Liver (tissue), 9 donors: Measurements from ENCODE around the gene DOCK1. TPM values are rescaled to one million over a fixed set of nuclear protein-coding genes. Genes with fewer than 3 reads are reported as not detected.

Experiments
- DNase-seq: peaks from one replicate; pipeline ENCODE4 v3.0.0-alpha.2; 2017; ENCODE audit warnings: low spot score
- H3K27ac ChIP-seq, 2 donors: one replicate each; pipeline ENCODE4 v1.7.0; 2013; ENCODE audit warnings: inconsistent platforms in 2 of 2, low read length in 2 of 2, control low read depth in 1 of 2, low read depth in 1 of 2, mild to moderate bottlenecking in 1 of 2
- H3K27me3 ChIP-seq, 4 donors: one replicate each; pipeline versions ENCODE4 v1.6.1 to v1.7.0; 2013; ENCODE audit warnings: low read length in 3 of 4, inconsistent platforms in 1 of 4, mild to moderate bottlenecking in 1 of 4, moderate library complexity in 1 of 4; ENCODE audit not compliant: control insufficient read depth in 4 of 4, insufficient read depth in 4 of 4
- H3K36me3 ChIP-seq, 4 donors: one replicate each; pipeline versions ENCODE4 v1.6.1 to v1.7.0; 2013; ENCODE audit warnings: low read length in 3 of 4, mild to moderate bottlenecking in 3 of 4, low read depth in 1 of 4, moderate library complexity in 1 of 4; ENCODE audit not compliant: control insufficient read depth in 4 of 4, insufficient read depth in 3 of 4
- H3K4me1 ChIP-seq, 4 donors: one replicate each; pipeline versions ENCODE4 v1.6.1 to v1.7.0; 2013; ENCODE audit warnings: low read length in 3 of 4, mild to moderate bottlenecking in 3 of 4, moderate library complexity in 1 of 4; ENCODE audit not compliant: control insufficient read depth in 4 of 4, insufficient read depth in 4 of 4
- H3K4me3 ChIP-seq, 3 donors: one replicate each; pipeline versions ENCODE4 v1.6.1 to v1.7.0; 2013; ENCODE audit warnings: low read length in 3 of 3, control low read depth in 1 of 3, low read depth in 1 of 3, mild to moderate bottlenecking in 1 of 3
- H3K9ac ChIP-seq, 2 donors: one replicate each; pipeline ENCODE4 v1.7.0; 2013; ENCODE audit warnings: low read length in 2 of 2, mild to moderate bottlenecking in 2 of 2, moderate library complexity in 2 of 2, control low read depth in 1 of 2, low read depth in 1 of 2
- H3K9me3 ChIP-seq, 4 donors: one replicate each; pipeline versions ENCODE4 v1.6.1 to v1.7.0; 2013; ENCODE audit warnings: low read length in 3 of 4; ENCODE audit not compliant: control insufficient read depth in 4 of 4
- EGR1 ChIP-seq, 2 donors: IDR thresholded peaks; 2 replicates each; pipeline ENCODE4 v1.6.1; 2016 to 2018; ENCODE audit warnings: antibody characterized with exemption in 2 of 2, low read depth in 2 of 2
- FOXA1 ChIP-seq: IDR thresholded peaks from 2 replicates; pipeline ENCODE4 v1.6.1; 2016; ENCODE audit warnings: antibody characterized with exemption
- FOXA2 ChIP-seq: IDR thresholded peaks from 2 replicates; pipeline ENCODE4 v1.6.1; 2016; ENCODE audit warnings: antibody characterized with exemption
- GABPA ChIP-seq, 2 donors: IDR thresholded peaks in 1 of 2; conservative IDR thresholded peaks in 1 of 2; 2 replicates each; pipeline ENCODE4 v1.6.1; 2016; ENCODE audit warnings: antibody characterized with exemption in 2 of 2, mild to moderate bottlenecking in 1 of 2, moderate library complexity in 1 of 2
- JUND ChIP-seq, 2 donors: IDR thresholded peaks; 2 replicates each; pipeline ENCODE4 v1.6.1; 2016; ENCODE audit warnings: antibody characterized with exemption in 2 of 2
- NR2F2 ChIP-seq: IDR thresholded peaks from 2 replicates; pipeline ENCODE4 v1.6.1; 2016; ENCODE audit warnings: antibody characterized with exemption
- RAD21 ChIP-seq, 2 donors: IDR thresholded peaks; 2 replicates each; pipeline ENCODE4 v1.6.1; 2016; ENCODE audit warnings: antibody characterized with exemption in 2 of 2, mild to moderate bottlenecking in 2 of 2
- RXRA ChIP-seq, 2 donors: IDR thresholded peaks; 2 replicates each; pipeline ENCODE4 v1.6.1; 2017 to 2018; ENCODE audit warnings: antibody characterized with exemption in 2 of 2, mild to moderate bottlenecking in 1 of 2
- SP1 ChIP-seq: IDR thresholded peaks from 2 replicates; pipeline ENCODE4 v1.6.1; 2018; ENCODE audit warnings: antibody characterized with exemption, mild to moderate bottlenecking
- TAF1 ChIP-seq: conservative IDR thresholded peaks from 2 replicates; pipeline ENCODE4 v1.6.1; 2016; ENCODE audit warnings: antibody characterized with exemption, mild to moderate bottlenecking
- WGBS: extraction: QIAGEN DNeasy Blood & Tissue Kit; methylation state at CpG from one replicate; pipeline ENCODE4 v1.1.7; 2013; 5-methylcytosine and 5-hydroxymethylcytosine counted together
- polyA plus RNA-seq, 2 donors: library from polyadenylated mRNA; stranded (reverse) in 1 of 2; unstranded in 1 of 2; fragments of 200-250 nt in 1 of 2; fragments of >200 nt in 1 of 2; fragmentation: Nextera tagmentation in 1 of 2; extraction: Ambion mirVana in 1 of 2; gene quantifications; one replicate each; pipeline versions ENCODE4 v1.2.1 to v1.2.3, GENCODE V29; 2013 to 2015
- total RNA-seq, 2 donors: library from RNA; depleted of rRNA; stranded (reverse); fragments of >200 nt; gene quantifications; one replicate each; pipeline ENCODE4 v1.2.3, GENCODE V29; 2014
- TF ChIP-seq, protein P1 (sequence below): IDR thresholded peaks from 2 replicates; pipeline ENCODE4 v1.6.1; 2016; ENCODE audit warnings: antibody characterized with exemption, mild to moderate bottlenecking
- TF ChIP-seq, protein P2 (sequence below): IDR thresholded peaks from 2 replicates; pipeline ENCODE4 v1.6.1; 2016; ENCODE audit warnings: antibody characterized with exemption
- TF ChIP-seq, protein P3 (sequence below): fragments of 150-350 bp; IDR thresholded peaks from 2 replicates; pipeline ENCODE4 v1.5.1; 2017; ENCODE audit warnings: improper control_type of control experiment, low read depth, low read length; ENCODE audit not compliant: missing input control
- donor health status: healthy.
- donor health status: healthy.
- donor health status: healthy.
- donor health status: healthy.
- donor health status: healthy.

The DOCK1 gene
- total and polyA plus RNA-seq, 4 donors: 3.8 to 28.8 (median 9.1) TPM

DNA sequence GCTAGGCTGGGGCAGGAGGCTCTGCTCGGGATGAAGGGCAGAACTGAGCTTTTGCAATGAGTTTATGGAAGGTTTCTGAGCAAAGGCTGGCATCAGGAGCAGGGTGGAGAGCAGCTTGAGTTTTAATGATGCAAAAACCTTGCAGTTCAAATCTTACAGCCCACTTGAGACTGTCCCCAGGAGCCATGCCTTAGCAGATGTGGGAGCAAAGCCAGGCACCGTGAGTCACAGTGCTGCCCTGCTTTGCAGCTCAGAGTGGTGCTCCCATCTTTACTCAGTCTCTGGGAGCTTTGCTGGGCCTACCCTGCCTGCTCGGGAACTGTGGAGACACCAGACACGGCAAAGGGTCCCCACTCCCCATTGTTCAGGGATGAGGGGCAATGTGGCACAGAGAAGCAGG, 521.5 kb downstream of the DOCK1 start:
- no peak overlapping the region for H3K9ac ChIP-seq

DNA sequence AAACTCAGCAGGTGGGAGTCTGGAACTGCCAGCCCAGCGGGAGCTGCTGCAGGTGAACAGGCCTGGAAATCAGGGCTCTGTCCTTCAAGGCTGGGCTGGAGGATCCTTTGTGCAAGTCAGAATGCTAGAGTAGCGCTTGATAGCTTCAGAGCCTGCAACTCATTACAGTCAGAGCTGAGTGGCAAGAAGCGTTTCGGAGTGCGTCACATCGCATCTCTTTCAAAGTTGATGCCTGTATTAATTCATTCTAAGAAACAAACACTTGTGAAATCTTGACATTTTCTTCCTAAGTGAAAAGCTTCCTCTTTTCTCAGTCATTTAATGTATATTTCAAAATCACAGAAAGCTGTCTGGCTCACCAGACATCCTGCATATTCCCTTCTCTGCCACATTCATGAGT, 522.7 kb downstream of the DOCK1 start:
- H3K27ac ChIP-seq: no peak overlapping the region
- no peak overlapping the region for H3K4me3 ChIP-seq
- H3K9ac ChIP-seq: no peak overlapping the region
- H3K4me1 ChIP-seq: no peaks in the 10 kb centered on the region
- no peaks in the 10 kb centered on the region for H3K27me3 ChIP-seq
- no peaks in the 10 kb centered on the region for H3K9me3 ChIP-seq
- no peak for TF ChIP-seq FOXA1
- no peak for TF ChIP-seq EGR1 (IDR thresholded peaks at IDR 0.05; ENCODE audit: low read depth in 2 of 2)
- no peak for TF ChIP-seq RAD21 (IDR thresholded peaks at IDR 0.05)
- no peak for TF ChIP-seq SP1
- no peak for TF ChIP-seq RXRA (IDR thresholded peaks at IDR 0.05)
- TF ChIP-seq TAF1: no peak
- TF ChIP-seq, protein P1, sequence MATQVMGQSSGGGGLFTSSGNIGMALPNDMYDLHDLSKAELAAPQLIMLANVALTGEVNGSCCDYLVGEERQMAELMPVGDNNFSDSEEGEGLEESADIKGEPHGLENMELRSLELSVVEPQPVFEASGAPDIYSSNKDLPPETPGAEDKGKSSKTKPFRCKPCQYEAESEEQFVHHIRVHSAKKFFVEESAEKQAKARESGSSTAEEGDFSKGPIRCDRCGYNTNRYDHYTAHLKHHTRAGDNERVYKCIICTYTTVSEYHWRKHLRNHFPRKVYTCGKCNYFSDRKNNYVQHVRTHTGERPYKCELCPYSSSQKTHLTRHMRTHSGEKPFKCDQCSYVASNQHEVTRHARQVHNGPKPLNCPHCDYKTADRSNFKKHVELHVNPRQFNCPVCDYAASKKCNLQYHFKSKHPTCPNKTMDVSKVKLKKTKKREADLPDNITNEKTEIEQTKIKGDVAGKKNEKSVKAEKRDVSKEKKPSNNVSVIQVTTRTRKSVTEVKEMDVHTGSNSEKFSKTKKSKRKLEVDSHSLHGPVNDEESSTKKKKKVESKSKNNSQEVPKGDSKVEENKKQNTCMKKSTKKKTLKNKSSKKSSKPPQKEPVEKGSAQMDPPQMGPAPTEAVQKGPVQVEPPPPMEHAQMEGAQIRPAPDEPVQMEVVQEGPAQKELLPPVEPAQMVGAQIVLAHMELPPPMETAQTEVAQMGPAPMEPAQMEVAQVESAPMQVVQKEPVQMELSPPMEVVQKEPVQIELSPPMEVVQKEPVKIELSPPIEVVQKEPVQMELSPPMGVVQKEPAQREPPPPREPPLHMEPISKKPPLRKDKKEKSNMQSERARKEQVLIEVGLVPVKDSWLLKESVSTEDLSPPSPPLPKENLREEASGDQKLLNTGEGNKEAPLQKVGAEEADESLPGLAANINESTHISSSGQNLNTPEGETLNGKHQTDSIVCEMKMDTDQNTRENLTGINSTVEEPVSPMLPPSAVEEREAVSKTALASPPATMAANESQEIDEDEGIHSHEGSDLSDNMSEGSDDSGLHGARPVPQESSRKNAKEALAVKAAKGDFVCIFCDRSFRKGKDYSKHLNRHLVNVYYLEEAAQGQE: no peak
- no peak for TF ChIP-seq GABPA (IDR thresholded peaks at IDR 0.05 in 1 of 2, conservative IDR thresholded peaks at IDR 0.05 in 1 of 2)
- no peak for TF ChIP-seq NR2F2
- TF ChIP-seq JUND (IDR thresholded peaks at IDR 0.05): no peak
- no peak for TF ChIP-seq FOXA2
- no peak for DNase-seq
- WGBS: 98% methylated on average over 6 of the region's 6 CpGs
- peaks cover 3 to 38% (median 8%) of the 10 kb centered on the region in 4 donors for H3K36me3 ChIP-seq

More for the DNA sequence above, 521.5 kb downstream of the DOCK1 start:
- Histone ChIP-seq H3K9me3 (no peaks in the 10 kb centered on the region), H3K27ac (no peak overlapping the region), H3K4me1 (no peaks in the 10 kb centered on the region), H3K27me3 (no peaks in the 10 kb centered on the region), H3K4me3 (no peak overlapping the region), H3K36me3 (peaks cover 3 to 38% (median 8%) of the 10 kb centered on the region in 4 donors)
- DNase-seq: no peak
- TF ChIP-seq, protein P2, sequence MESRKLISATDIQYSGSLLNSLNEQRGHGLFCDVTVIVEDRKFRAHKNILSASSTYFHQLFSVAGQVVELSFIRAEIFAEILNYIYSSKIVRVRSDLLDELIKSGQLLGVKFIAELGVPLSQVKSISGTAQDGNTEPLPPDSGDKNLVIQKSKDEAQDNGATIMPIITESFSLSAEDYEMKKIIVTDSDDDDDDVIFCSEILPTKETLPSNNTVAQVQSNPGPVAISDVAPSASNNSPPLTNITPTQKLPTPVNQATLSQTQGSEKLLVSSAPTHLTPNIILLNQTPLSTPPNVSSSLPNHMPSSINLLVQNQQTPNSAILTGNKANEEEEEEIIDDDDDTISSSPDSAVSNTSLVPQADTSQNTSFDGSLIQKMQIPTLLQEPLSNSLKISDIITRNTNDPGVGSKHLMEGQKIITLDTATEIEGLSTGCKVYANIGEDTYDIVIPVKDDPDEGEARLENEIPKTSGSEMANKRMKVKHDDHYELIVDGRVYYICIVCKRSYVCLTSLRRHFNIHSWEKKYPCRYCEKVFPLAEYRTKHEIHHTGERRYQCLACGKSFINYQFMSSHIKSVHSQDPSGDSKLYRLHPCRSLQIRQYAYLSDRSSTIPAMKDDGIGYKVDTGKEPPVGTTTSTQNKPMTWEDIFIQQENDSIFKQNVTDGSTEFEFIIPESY: no peak
- TF ChIP-seq RAD21 (IDR thresholded peaks at IDR 0.05) (no peak), TAF1 (no peak), NR2F2 (no peak), RXRA (IDR thresholded peaks at IDR 0.05) (no peak)
- TF ChIP-seq, protein P1: no peak
- TF ChIP-seq, protein P3, sequence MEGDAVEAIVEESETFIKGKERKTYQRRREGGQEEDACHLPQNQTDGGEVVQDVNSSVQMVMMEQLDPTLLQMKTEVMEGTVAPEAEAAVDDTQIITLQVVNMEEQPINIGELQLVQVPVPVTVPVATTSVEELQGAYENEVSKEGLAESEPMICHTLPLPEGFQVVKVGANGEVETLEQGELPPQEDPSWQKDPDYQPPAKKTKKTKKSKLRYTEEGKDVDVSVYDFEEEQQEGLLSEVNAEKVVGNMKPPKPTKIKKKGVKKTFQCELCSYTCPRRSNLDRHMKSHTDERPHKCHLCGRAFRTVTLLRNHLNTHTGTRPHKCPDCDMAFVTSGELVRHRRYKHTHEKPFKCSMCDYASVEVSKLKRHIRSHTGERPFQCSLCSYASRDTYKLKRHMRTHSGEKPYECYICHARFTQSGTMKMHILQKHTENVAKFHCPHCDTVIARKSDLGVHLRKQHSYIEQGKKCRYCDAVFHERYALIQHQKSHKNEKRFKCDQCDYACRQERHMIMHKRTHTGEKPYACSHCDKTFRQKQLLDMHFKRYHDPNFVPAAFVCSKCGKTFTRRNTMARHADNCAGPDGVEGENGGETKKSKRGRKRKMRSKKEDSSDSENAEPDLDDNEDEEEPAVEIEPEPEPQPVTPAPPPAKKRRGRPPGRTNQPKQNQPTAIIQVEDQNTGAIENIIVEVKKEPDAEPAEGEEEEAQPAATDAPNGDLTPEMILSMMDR: no peak
- WGBS: 97% methylated on average over 4 of the region's 4 CpGs
